Liver (tissue), 3 donors: ENCODE results near the gene UMAD1.

Experiments
- CTCF ChIP-seq: fragments of 150-350 bp; IDR thresholded peaks from 2 replicates; pipeline ENCODE4 v1.5.1; 2017; ENCODE audit warnings: improper control_type of control experiment, low read depth, low read length; ENCODE audit not compliant: missing input control
- EGR1 ChIP-seq, 2 donors: IDR thresholded peaks; 2 replicates each; pipeline ENCODE4 v1.6.1; 2016 to 2018; ENCODE audit warnings: antibody characterized with exemption in 2 of 2, low read depth in 2 of 2
- GABPA ChIP-seq, 2 donors: IDR thresholded peaks in 1 of 2; conservative IDR thresholded peaks in 1 of 2; 2 replicates each; pipeline ENCODE4 v1.6.1; 2016; ENCODE audit warnings: antibody characterized with exemption in 2 of 2, mild to moderate bottlenecking in 1 of 2, moderate library complexity in 1 of 2
- HNF4G ChIP-seq: IDR thresholded peaks from 2 replicates; pipeline ENCODE4 v1.6.1; 2016; ENCODE audit warnings: antibody characterized with exemption
- JUND ChIP-seq, 2 donors: IDR thresholded peaks; 2 replicates each; pipeline ENCODE4 v1.6.1; 2016; ENCODE audit warnings: antibody characterized with exemption in 2 of 2
- MAX ChIP-seq: IDR thresholded peaks from 2 replicates; pipeline ENCODE4 v1.6.1; 2016; ENCODE audit warnings: antibody characterized with exemption
- NR2F2 ChIP-seq: IDR thresholded peaks from 2 replicates; pipeline ENCODE4 v1.6.1; 2016; ENCODE audit warnings: antibody characterized with exemption
- RAD21 ChIP-seq, 2 donors: IDR thresholded peaks; 2 replicates each; pipeline ENCODE4 v1.6.1; 2016; ENCODE audit warnings: antibody characterized with exemption in 2 of 2, mild to moderate bottlenecking in 2 of 2
- REST ChIP-seq: IDR thresholded peaks from 2 replicates; pipeline ENCODE4 v1.6.1; 2016; ENCODE audit warnings: antibody characterized with exemption, mild to moderate bottlenecking
- RXRA ChIP-seq, 2 donors: IDR thresholded peaks; 2 replicates each; pipeline ENCODE4 v1.6.1; 2017 to 2018; ENCODE audit warnings: antibody characterized with exemption in 2 of 2, mild to moderate bottlenecking in 1 of 2
- SP1 ChIP-seq: IDR thresholded peaks from 2 replicates; pipeline ENCODE4 v1.6.1; 2018; ENCODE audit warnings: antibody characterized with exemption, mild to moderate bottlenecking
- TAF1 ChIP-seq: conservative IDR thresholded peaks from 2 replicates; pipeline ENCODE4 v1.6.1; 2016; ENCODE audit warnings: antibody characterized with exemption, mild to moderate bottlenecking
- YY1 ChIP-seq: IDR thresholded peaks from 2 replicates; pipeline ENCODE4 v1.6.1; 2016; ENCODE audit warnings: antibody characterized with exemption, mild to moderate bottlenecking
- TF ChIP-seq, protein P1 (sequence below): IDR thresholded peaks from 2 replicates; pipeline ENCODE4 v1.6.1; 2016; ENCODE audit warnings: antibody characterized with exemption
- donor health status: healthy.
- donor health status: healthy.

- TF ChIP-seq CTCF: no peak
- TF ChIP-seq REST: no peak
- TF ChIP-seq TAF1: no peak
- TF ChIP-seq YY1: no peak
- no peak for TF ChIP-seq RAD21 (IDR thresholded peaks at IDR 0.05)
- no peak for TF ChIP-seq JUND (IDR thresholded peaks at IDR 0.05)
- TF ChIP-seq MAX: no peak
- TF ChIP-seq NR2F2: no peak
- TF ChIP-seq GABPA (IDR thresholded peaks at IDR 0.05 in 1 of 2, conservative IDR thresholded peaks at IDR 0.05 in 1 of 2): no peak
- TF ChIP-seq, protein P1, sequence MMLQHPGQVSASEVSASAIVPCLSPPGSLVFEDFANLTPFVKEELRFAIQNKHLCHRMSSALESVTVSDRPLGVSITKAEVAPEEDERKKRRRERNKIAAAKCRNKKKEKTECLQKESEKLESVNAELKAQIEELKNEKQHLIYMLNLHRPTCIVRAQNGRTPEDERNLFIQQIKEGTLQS: no peak
- TF ChIP-seq SP1: no peak
- no peak for TF ChIP-seq RXRA (IDR thresholded peaks at IDR 0.05)
- TF ChIP-seq HNF4G: no peak
- no peak for TF ChIP-seq EGR1 (IDR thresholded peaks at IDR 0.05; ENCODE audit: low read depth in 2 of 2)
These were observed 277.0 kb downstream of the UMAD1 start for GRCh38 chr7:7917593-7917992.
